ENCODE measurements around the gene EDIL3.

- TF ChIP-seq, protein P1, sequence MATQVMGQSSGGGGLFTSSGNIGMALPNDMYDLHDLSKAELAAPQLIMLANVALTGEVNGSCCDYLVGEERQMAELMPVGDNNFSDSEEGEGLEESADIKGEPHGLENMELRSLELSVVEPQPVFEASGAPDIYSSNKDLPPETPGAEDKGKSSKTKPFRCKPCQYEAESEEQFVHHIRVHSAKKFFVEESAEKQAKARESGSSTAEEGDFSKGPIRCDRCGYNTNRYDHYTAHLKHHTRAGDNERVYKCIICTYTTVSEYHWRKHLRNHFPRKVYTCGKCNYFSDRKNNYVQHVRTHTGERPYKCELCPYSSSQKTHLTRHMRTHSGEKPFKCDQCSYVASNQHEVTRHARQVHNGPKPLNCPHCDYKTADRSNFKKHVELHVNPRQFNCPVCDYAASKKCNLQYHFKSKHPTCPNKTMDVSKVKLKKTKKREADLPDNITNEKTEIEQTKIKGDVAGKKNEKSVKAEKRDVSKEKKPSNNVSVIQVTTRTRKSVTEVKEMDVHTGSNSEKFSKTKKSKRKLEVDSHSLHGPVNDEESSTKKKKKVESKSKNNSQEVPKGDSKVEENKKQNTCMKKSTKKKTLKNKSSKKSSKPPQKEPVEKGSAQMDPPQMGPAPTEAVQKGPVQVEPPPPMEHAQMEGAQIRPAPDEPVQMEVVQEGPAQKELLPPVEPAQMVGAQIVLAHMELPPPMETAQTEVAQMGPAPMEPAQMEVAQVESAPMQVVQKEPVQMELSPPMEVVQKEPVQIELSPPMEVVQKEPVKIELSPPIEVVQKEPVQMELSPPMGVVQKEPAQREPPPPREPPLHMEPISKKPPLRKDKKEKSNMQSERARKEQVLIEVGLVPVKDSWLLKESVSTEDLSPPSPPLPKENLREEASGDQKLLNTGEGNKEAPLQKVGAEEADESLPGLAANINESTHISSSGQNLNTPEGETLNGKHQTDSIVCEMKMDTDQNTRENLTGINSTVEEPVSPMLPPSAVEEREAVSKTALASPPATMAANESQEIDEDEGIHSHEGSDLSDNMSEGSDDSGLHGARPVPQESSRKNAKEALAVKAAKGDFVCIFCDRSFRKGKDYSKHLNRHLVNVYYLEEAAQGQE (IDR thresholded peaks at IDR 0.05; ENCODE audit: insufficient read depth in 1 of 2, low read depth in 2 of 2, low read length in 2 of 2) = no peak
- TF ChIP-seq SIN3A (IDR thresholded peaks at IDR 0.05; ENCODE audit: borderline replicate concordance, insufficient read depth, low read length) (no peak), POLR2AphosphoS5 (IDR thresholded peaks at IDR 0.05; ENCODE audit: low read depth, low read length) (no peak)
Measured at GRCh38 chr5:83946516-83946915, 438.2 kb downstream of the EDIL3 start.

Data from PFSK-1 (cell line).